HepG2 (cell line): Measurements from ENCODE around the gene PA2G4. TPM values are rescaled to one million over a fixed set of nuclear protein-coding genes. Genes with fewer than 3 reads are reported as not detected.
A peak's percentile ranks its signal among the peaks of the same experiment; 100 is the strongest.

Experiments used
- KLF6 ChIP-seq: IDR thresholded peaks from 2 replicates; pipeline ENCODE4 v1.8.0; 2016; ENCODE audit warnings: missing biosample characterization, missing genetic modification reagents
- MTERF4 ChIP-seq: sonication (generic); formaldehyde crosslinking; IDR thresholded peaks from 2 replicates; pipeline ENCODE4 v1.8.0; 2023; ENCODE audit warnings: mild to moderate bottlenecking, missing genetic modification reagents
- NR2F2 ChIP-seq: IDR thresholded peaks from 2 replicates; pipeline ENCODE4 v1.6.1; 2012; ENCODE audit warnings: low read depth, inconsistent platforms, borderline replicate concordance
- NR2F6 ChIP-seq, 2 experiments: IDR thresholded peaks; 2 replicates each; pipeline ENCODE4 v1.6.1; 2016; ENCODE audit warnings: antibody characterized with exemption in 1 of 2, mild to moderate bottlenecking in 1 of 2
- ZFP41 ChIP-seq: sonication (generic); formaldehyde crosslinking; IDR thresholded peaks from 2 replicates; pipeline ENCODE4 v1.4.0; 2020; ENCODE audit warnings: mild to moderate bottlenecking, missing genetic modification reagents, borderline replicate concordance
- ZNF574 ChIP-seq: sonication (generic); formaldehyde crosslinking; IDR thresholded peaks from 2 replicates; pipeline ENCODE4 v1.4.0; 2020; ENCODE audit warnings: missing genetic modification reagents
- ZNF746 ChIP-seq: sonication (generic); formaldehyde crosslinking; IDR thresholded peaks from 2 replicates; pipeline ENCODE4 v1.8.0; 2022; ENCODE audit warnings: mild to moderate bottlenecking, missing genetic modification reagents
- ZNF773 ChIP-seq: sonication (generic); formaldehyde crosslinking; IDR thresholded peaks from 2 replicates; pipeline ENCODE4 v1.4.0; 2020; ENCODE audit warnings: missing genetic modification reagents, borderline replicate concordance
- polyA plus RNA-seq, 8 experiments: library from polyadenylated mRNA; depleted of rRNA in 3 of 8; stranded (reverse) in 7 of 8; unstranded in 1 of 8; fragments of >200 nt; fragmentation: Illumina TruSeq in 4 of 8; extraction: Trizol in 4 of 8; gene quantifications; 2 replicates each; pipeline versions ENCODE4 v1.2.1 to v1.2.3, GENCODE V29; 2011 to 2016; ENCODE audit warnings: low read depth in 4 of 8, missing spikeins in 1 of 8, mixed read lengths in 1 of 8; ENCODE audit not compliant: insufficient read depth in 1 of 8
- total RNA-seq, 5 experiments: library from RNA; depleted of rRNA; stranded (reverse); fragments of >200 nt; fragmentation: Illumina TruSeq; extraction: Trizol; gene quantifications; 2 replicates each; pipeline ENCODE4 v1.2.3, GENCODE V29; 2016; ENCODE audit warnings: low read depth in 1 of 5
- TF ChIP-seq, protein P1 (sequence below): sonication (generic); formaldehyde crosslinking; IDR thresholded peaks from 2 replicates; pipeline ENCODE4 v1.4.0; 2020; ENCODE audit warnings: missing genetic modification reagents, mild to moderate bottlenecking, borderline replicate concordance
- TF ChIP-seq, protein P2 (sequence below): sonication (generic); formaldehyde crosslinking; IDR thresholded peaks from 2 replicates; pipeline ENCODE4 v1.5.0; 2020; ENCODE audit warnings: mild to moderate bottlenecking, missing genetic modification reagents
- TF ChIP-seq, protein P3 (sequence below): sonication (generic); formaldehyde crosslinking; IDR thresholded peaks from 2 replicates; pipeline ENCODE4 v1.4.0; 2020; ENCODE audit warnings: missing genetic modification reagents
- TF ChIP-seq, protein P4 (sequence below): sonication (generic); formaldehyde crosslinking; IDR thresholded peaks from 2 replicates; pipeline ENCODE4 v1.8.0; 2022; ENCODE audit warnings: missing genetic modification reagents, low read depth, mild to moderate bottlenecking, borderline replicate concordance

PA2G4 gene
- total and polyA plus RNA-seq, 2 of the 13 experiments (the other 11 are each of a cell fraction or from before 2014, with no cell fraction given): 147 to 240 TPM

- TF ChIP-seq, protein P1, sequence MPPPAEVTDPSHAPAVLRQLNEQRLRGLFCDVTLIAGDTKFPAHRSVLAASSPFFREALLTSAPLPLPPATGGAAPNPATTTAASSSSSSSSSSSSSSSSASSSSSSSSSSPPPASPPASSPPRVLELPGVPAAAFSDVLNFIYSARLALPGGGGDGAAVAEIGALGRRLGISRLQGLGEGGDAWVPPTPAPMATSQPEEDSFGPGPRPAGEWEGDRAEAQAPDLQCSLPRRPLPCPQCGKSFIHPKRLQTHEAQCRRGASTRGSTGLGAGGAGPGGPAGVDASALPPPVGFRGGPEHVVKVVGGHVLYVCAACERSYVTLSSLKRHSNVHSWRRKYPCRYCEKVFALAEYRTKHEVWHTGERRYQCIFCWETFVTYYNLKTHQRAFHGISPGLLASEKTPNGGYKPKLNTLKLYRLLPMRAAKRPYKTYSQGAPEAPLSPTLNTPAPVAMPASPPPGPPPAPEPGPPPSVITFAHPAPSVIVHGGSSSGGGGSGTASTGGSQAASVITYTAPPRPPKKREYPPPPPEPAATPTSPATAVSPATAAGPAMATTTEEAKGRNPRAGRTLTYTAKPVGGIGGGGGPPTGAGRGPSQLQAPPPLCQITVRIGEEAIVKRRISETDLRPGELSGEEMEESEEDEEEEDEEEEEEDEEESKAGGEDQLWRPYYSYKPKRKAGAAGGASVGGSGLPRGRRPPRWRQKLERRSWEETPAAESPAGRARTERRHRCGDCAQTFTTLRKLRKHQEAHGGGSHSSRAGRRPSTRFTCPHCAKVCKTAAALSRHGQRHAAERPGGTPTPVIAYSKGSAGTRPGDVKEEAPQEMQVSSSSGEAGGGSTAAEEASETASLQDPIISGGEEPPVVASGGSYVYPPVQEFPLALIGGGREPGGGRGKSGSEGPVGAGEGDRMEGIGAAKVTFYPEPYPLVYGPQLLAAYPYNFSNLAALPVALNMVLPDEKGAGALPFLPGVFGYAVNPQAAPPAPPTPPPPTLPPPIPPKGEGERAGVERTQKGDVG: peak; percentile 91; the same call in 1 of the 2 replicates
- TF ChIP-seq, protein P2, sequence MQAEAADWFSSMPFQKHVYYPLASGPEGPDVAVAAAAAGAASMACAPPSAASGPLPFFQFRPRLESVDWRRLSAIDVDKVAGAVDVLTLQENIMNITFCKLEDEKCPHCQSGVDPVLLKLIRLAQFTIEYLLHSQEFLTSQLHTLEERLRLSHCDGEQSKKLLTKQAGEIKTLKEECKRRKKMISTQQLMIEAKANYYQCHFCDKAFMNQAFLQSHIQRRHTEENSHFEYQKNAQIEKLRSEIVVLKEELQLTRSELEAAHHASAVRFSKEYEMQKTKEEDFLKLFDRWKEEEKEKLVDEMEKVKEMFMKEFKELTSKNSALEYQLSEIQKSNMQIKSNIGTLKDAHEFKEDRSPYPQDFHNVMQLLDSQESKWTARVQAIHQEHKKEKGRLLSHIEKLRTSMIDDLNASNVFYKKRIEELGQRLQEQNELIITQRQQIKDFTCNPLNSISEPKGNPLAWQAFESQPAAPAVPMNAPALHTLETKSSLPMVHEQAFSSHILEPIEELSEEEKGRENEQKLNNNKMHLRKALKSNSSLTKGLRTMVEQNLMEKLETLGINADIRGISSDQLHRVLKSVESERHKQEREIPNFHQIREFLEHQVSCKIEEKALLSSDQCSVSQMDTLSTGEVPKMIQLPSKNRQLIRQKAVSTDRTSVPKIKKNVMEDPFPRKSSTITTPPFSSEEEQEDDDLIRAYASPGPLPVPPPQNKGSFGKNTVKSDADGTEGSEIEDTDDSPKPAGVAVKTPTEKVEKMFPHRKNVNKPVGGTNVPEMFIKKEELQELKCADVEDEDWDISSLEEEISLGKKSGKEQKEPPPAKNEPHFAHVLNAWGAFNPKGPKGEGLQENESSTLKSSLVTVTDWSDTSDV (CRISPR knock-in tag): peak; percentile 88; the same call in 1 of the 2 replicates
- TF ChIP-seq KLF6 (CRISPR knock-in tag) (peak; percentile 94; the same call in 1 of the 2 replicates), MTERF4 (CRISPR knock-in tag) (peak; percentile 92), NR2F2 (no peak), ZNF746 (CRISPR knock-in tag) (peak; percentile 4; the same call in 1 of the 2 replicates), ZNF574 (CRISPR knock-in tag) (peak; percentile 98), ZNF773 (CRISPR knock-in tag) (0 out of 2 replicates have a peak, but pooled peaks have one; percentile 1), ZFP41 (CRISPR knock-in tag) (no peak; the same call in 1 of the 2 replicates), NR2F6 (IDR thresholded peaks at IDR 0.05) (0 out of 2 replicates have a peak, but pooled peaks have one; percentile 27), NR2F6 (CRISPR knock-in tag; IDR thresholded peaks at IDR 0.05) (peak; percentile 74)
- TF ChIP-seq, protein P3, sequence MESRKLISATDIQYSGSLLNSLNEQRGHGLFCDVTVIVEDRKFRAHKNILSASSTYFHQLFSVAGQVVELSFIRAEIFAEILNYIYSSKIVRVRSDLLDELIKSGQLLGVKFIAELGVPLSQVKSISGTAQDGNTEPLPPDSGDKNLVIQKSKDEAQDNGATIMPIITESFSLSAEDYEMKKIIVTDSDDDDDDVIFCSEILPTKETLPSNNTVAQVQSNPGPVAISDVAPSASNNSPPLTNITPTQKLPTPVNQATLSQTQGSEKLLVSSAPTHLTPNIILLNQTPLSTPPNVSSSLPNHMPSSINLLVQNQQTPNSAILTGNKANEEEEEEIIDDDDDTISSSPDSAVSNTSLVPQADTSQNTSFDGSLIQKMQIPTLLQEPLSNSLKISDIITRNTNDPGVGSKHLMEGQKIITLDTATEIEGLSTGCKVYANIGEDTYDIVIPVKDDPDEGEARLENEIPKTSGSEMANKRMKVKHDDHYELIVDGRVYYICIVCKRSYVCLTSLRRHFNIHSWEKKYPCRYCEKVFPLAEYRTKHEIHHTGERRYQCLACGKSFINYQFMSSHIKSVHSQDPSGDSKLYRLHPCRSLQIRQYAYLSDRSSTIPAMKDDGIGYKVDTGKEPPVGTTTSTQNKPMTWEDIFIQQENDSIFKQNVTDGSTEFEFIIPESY (CRISPR knock-in tag): peak; percentile 53
- TF ChIP-seq, protein P4, sequence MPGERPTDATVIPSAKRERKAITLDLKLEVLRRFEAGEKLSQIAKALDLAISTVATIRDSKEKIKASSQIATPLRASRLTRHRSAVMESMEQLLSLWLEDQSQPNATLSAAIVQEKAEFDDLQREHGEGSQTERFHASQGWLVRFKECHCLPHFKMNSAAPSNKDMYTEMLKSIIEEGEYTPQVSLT (CRISPR knock-in tag): no peak
These were observed at the start of gene PA2G4 (continued) for GRCh38 chr12:56104109-56104814.
